ENCODE measurements around the gene C17orf78.
"Not testable (repeated sequence)": the region's sequence is repeated elsewhere in the genome, so short reads cannot be mapped to it uniquely, and the experiment has no call there.

C17orf78 gene

DNA sequence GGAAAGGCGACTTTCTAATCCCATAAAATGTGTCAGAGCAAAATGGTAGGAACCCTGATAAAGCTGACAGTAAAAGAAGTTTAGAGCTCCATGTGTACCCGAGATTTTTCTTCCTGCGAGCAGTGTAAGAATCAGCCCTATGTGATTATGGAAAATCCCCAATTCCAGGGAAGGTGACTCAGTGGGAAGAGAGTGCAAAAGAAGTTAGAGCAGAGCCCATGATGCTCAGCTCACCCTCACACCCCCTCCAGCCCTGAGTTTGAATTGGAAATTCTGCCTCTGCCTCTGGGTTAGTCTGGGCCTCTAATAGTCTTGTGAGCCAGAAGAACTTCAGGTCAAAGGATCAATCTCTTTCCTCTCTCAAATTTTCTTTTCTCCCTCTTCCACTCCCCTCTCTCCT, 12.5 kb downstream of the C17orf78 start:
- no peak for DNase-seq

DNA sequence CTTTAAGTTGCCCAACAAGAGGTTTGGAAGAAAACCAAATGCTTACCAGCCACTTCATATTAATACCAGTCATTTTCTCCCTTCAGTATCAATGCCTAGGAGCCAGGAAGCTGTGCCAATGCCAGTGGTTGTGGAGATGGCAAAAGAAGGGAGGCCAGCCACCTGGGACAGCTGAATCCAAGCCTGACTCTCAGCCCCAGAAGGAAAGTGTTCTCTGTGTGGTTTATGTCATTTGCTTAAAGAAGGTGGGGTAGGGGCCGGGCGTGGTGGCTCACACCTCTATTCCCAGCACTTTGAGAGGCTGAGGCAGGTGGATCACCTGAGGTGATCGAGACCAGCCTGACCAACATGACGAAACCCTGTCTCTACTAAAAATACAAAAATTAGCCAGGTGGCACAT, 13.4 kb downstream of the C17orf78 start:
- DNase-seq: no peak

DNA sequence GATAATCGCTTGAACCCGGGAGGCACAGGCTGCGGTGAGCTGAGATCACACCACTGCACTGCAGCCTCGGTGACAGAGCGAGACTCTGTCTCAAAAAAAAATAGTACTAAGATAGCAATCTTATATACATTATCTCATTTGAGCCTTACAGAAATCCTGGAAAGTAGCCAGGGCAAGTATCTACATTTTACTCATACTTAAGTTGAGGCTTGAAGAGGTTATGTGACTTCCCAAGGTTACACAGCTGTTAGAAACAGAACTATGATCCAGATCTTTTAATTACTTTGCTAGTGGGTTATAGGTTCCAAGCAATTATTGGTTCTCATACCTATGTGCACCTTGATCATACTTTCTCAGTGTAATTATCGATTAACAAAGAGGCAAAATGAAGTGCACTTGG, 15.4 kb downstream of the C17orf78 start:
- peak; percentile 41 for DNase-seq

DNA sequence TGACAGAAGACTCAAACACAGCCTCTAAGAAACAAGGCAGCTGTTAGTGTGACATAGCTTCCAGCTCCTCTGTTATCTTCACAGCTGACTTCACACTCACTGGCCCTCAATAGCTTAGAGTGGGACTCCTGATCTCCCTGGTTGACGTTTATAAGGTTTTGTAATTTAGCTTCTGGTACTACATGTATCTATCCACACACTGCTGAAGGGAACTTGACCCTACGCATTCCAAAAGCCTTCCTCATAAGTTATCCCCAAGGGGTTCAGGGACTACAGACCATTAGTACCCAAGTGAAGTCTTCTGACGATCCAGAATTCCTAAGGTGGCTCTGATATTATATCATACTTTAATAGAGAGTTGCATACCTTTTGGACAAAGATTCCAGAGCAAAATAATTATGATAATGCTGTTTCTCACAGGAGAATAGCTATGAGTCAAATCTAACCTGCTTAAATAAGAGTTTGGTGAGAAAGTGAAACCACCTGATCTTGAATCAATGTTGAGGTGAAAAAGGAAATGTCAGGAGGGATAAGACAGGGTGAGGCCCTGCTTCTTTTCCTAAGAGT, 16.3 kb downstream of the C17orf78 start:
- no peak for DNase-seq

DNA sequence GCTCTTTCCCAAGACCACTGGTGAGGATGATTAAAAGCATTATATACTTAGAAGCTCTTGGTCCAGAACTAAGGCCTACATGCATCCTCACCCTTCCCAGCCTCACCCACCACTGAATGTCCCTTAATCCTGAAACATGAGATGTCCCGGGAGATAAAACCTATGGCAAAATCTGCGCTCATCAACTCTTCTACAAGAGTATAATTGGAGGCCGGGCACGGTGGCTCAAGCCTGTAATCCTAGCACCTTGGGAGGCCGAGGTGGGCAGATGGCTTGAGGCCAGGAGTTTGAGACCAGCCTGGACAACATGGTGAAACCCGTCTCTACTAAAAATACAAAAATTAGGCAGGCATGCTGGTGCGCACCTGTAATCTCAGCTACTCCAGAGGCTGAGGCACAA, 17.6 kb downstream of the C17orf78 start:
- DNase-seq: no peak

DNA sequence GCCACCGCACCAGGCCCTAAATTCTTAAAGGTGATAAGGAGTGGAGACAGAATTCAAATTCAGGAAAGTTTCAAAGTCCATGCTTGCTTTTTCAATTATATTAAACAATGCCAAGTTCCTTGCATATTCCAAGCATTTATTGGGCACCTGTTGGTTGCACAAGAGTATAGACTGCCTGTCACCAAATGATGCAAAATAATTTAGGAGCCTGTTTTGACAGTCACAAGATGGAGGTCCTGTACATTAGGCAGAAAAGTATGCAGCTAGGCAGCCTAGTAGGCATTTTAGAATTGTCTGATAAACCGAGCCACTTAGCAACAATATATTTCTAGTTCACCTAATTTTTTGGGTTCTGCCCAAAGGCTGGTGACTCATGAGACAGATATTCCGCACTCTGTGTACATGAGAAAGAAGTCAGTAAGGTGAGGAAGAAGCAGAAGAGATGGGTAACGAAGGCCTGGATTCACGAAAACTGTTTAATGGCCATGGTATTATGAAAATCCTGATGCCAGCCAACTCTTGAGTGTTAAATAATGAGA, 23.5 kb downstream of the C17orf78 start:
- no peak for DNase-seq

DNA sequence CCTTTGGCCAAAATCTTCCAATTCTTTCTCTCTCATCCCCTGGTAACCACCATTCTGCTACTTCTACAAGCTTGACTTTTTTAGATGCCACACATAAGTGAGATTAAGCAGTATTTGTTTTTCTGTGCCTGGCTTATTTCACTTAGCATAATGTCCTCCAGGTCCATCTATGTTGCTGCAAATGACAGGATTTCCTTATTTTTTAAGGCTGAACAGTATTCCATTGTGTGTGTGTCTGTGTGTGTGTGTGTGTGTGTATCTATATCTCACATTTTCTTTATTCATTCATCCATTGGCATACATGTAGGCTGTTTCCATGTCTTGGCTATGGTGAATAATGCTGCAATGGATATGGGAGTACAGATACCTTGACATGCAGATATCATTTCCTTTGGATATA, 24.7 kb downstream of the C17orf78 start:
- no peak for DNase-seq

DNA sequence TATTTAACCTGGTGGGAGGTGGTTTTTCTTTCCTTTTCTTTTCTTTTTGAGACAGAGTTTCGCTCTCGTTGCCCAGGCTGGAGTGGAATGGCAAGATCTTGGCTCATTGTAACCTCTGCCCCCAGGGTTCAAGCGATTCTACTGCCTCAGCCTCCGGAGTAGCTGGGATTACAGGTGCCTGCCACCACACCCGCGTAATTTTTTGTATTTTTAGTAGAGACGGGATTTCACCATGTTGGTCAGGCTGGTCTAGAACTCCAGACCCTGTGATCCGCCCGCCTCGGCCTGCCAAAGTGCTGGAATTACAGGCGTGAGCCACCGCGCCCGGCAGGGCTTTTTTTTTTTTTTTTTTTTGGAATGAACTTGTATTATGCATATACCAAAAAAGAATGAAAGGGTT, 29.7 kb downstream of the C17orf78 start:
- not testable (repeated sequence) for DNase-seq

DNA sequence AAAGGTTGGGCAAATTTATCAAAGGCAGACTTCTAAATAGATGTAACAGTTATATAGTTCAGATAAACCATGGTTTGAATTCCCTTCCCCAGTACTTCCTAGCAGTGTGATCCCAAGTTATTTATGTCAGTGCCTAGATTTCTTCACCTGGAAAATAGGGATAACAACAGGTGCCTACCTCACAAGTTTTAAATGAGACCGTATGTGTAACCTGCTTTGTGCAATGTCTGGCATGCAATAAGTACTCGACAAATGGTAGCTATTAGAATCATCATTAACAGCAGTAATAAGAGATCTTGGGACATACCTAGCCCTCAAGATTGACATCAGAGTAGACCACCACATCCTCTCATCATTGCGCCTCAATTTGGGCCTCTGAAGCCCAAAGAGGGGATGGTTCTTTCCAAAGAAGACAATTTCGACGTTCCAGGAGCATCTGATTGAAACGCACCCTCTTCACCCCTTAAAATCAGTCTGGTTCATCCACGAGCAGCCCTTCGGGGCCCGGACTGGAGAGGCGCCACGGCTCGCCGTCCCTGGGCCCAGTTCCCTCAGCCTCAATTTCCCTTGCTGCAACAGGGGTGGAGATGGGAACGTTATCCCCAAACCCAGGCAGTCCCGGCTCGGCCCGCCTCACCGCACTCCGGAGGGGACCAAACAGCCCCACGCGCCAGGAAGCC, 30.3 kb downstream of the C17orf78 start:
- peak; percentile 32 for DNase-seq

DNA sequence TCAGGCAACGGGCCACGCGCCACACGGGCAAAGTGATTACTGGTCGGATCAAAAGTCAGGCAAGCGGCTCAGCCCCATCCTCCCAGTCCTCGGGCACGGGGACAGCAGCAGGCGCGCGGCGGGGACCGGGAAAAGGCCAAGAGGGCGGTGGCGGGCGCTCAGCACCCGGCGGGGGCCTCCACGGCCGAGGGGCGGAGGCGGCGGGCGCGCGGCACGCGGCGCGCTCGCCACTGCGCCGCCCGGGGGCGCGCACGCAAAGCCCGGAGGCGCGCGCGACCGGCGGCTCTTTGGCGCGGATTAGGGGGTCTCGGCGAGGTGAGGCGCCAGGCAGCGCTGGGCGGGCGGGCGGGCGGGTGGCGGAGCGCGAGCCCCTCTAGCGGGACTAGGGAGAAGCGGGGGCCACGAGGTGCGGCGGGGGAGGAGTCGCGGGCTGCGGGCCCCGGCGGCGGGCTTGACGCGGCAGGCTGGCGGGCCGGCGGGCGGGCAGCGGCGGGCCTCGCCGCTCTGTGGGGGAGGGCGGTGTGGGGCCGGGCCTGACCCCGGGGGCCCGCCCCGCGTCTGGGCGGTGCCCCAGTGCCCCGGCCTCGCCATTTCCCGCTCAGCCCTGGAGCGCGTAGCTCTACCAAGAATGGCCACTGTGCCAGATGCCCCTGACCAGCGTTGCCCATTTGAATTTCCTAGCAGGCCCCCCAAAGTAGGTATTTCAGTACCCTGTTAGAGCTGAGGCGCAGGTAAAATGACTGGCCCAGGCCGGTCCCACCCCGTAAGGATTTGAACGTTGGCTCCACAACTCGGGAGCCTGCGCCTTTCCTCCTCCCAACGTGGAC, 31.1 kb downstream of the C17orf78 start, which contains the start of the genes ACACA and TADA2A:
ACACA (minus strand) TSS at position 202 of the 827 bp plus-strand sequence. CDS start 537 bp downstream, outside the sequence.
TADA2A (plus strand) TSS at position 252 of the 827 bp plus-strand sequence. CDS start 4,480 bp downstream, outside the sequence.
- peak; percentile 92 for DNase-seq

DNA sequence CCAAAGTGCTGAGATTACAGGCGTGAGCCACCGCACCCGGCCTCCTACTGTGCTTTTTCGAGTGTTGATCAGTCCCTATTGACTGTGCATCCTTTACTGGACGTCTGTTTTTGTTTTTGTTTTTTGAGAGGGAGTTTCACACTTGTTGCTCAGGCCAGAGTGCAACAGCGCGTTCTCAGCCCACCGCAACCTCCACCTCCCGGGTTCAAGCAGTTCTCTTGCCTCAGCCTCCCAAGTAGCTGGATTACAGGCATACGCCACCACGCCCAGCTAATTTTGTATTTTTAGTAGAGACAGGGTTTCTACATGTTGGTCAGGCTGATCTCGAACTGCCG, 32.3 kb downstream of the C17orf78 start:
- not testable (repeated sequence) for DNase-seq

DNA sequence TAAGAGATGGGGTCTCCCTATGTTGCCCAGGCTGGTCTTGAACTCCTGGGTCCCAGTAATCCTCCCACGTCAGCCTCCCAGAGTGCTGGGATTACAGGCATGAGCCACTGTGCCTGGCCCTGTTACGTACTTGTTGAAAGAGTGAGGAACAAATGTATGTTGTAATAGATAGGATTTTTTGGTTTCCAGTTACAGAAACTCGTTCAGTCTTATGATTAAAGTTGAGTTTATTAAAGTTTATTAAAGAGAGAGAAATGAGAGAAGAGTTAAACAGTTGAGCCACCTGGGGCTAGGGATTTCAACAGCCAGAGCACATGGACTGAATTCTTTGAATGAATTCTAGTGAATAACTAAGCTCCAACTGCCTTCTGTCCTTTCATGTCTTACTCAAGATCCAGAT, 34.6 kb downstream of the C17orf78 start:
- no peak for DNase-seq

DNA sequence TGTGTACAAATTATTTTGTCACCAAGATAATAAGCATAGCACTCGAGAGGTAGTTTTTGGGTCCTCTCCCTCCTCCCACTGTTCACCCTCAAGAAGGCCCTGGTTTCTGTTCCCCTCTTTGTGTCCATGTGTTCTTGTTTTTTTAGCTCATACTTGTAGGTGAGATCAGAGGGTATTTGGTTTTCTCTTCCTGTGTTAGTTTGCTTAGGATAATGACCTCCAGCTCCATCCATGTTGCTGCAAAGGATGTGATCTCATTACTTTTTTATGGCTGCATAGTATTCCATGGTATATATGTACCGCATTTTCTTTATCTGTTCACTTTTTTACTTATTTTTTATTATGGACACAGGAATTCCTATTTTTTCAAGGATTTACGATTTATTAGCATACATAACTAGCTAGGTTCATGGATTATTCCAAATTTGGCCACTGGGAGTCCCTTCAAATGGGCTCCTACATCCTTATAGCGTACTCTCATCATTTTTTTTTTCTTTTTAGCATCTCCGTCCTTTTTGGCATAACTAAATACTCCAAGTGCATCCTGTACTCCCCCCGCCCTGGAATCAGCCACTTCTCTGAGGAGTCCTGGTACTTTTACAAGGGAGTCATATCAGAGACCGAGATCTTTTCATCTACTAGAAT, 38.2 kb downstream of the C17orf78 start:
- DNase-seq: peak; percentile 51

DNA sequence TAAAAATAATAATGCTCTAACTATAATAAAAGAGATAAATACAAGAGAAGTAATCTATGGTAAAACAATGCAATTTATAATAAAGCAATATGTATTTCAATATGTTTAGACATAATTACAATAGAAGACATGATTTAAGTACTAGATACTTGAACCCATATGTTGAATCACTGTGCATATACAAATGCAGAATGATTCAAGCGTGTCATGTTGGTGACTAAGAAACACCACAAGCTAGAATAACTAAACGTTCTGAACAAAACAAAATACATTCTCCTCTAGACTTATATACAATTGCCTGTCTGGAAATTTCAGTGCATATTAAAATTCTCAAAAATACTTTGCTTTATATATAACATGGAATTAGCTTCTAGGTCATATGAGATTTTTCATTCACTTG, 42.1 kb downstream of the C17orf78 start:
- no peak for DNase-seq

DNA sequence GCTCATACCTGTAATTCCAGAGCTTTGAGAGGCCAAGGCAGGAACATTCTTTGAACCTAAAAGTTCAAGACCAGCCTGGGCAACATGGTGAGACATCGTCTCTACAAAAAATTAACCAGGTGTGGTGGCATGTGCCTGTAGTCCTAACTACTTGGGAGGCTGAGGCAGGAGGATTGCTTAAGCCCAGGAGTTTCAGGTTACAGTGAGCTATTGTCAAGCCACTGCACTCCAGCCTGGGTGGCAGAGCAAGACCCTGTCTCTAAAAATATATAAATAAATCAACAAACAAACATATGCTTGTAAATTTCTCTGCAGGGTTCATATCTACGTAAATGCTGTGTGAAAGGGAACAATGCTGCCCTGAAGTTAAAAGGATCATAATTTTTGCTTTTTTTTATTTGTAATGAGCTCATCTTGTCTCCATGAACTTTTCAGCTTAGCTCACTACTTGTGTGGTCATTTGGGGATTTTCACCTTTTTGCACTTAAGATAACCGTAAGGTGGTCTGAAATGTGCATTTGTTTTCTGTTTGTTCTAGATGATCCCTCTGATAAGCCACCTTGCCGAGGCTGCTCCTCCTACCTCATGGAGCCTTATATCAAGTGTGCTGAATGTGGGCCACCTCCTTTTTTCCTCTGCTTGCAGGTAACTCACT, 47.3 kb downstream of the C17orf78 start:
- DNase-seq: no peak

DNA sequence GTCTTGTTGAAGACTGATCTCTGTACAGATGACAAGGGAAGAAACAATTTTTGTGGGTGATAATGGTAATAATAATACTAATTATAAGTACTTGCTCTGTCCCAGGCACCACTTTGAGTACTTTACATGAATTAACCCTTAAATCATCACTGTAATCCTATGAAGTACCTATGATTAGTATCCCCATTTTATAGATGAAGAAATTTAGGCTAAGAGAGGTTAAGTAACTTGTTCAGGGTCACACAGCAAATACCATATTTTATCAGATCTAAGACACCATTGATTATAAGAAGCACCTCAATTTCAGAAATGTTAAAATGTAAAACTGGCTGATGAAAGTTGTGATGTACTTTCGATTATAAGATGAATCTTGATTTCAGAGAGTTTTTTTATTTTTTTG, 49.5 kb downstream of the C17orf78 start:
- no peak for DNase-seq

DNA sequence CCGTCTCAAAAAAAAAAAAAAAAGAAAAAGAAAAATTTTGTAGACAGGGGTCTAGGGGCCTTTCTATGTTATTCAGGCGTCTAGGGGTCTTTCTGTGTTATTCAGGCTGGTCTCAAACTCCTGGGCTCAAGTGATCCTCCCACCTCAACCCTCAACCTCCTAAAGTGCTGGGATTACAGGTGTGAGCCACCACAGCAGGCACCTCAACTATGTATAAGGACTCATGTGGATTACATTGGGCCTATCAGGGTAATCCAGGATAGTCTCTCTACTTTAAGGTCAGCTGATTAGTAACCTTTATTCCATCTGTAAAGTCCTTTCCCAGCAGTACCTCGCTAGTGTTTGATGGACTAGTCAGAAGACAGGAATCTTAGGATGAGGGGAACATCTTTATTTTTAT, 53.3 kb downstream of the C17orf78 start:
- DNase-seq: no peak

DNA sequence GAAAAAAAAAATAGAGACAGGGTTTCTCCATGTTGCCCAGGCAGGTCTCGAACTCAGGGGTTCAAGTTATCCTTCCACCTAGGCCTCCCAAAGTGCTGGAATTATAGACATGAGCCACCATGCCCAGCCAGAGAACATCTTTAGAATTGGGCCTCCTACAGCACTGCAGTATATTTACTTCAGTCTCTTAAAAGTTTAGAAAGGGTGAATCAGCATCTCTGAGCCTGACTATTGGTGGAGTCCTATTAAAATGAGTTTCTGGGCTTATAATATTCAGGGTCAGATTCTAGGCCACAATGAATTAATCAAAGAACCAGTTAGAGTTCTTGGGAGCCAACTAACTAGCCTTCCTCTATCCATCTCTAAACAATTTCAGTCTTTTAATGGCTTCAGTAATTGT, 53.7 kb downstream of the C17orf78 start:
- no peak for DNase-seq

DNA sequence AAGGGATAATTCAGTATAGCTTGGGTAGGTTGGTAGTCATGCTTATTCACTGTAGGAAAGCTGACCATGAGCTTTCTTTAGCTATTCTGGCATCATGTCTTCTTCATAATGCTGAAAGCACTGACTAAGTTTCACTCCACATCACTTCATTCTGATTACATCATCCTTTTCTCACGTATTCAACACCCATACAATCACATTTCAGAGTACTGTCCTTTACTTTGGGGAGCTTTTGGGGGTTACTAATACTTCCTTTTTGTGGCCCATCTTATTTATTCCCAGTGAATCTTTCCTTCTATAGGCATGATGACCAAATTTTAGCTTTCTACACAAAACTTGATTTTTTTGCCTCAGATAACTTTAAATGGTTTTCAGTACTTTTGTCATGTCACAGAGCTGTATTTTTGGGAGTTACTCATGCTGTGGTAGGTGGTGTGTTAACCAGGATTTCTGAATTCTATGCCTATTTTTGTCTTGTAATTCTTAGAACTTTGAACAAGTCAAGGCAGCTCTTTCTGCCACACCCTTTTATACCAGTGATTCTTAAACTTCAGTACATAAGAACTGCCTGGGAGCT, 54.4 kb downstream of the C17orf78 start:
- DNase-seq: no peak

DNA sequence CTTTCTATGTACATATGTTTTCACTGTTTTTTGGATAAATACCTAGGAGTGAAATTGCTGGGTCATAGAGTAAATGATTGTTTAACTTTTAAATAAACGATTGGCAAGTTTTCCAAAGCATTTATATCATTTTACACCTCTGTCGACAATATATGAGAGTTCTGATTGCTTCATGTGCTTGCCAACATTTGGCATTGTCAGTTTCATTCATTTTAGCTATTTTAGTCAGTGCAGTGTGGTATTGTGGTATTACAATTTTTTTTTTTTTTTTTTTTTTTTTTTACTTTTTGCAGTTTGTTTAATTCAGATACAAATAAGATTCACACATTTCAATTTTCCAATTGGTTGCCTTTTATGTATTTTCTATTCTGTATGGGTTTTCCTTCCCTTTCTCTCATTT, 56.9 kb downstream of the C17orf78 start:
- DNase-seq: no peak

DNA sequence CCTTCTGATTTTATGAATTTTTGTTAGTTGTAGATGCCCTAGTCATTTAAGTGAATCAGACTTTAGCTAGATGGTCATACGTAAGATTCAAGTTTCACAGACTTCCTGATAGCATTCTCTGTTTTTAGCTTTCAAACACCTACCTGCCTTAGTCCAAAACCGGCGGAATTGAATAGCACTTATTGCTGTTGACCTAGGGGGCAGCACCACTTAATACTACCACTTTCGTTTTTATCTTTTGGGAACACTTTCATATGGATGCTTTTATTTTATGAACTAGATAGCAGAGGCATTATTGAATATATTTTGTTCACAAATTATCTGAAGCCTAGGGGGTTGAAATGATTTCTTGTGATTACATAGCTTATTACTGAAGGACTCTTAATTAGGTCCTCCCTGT, 62.4 kb downstream of the C17orf78 start:
- peak; percentile 42 for DNase-seq

DNA sequence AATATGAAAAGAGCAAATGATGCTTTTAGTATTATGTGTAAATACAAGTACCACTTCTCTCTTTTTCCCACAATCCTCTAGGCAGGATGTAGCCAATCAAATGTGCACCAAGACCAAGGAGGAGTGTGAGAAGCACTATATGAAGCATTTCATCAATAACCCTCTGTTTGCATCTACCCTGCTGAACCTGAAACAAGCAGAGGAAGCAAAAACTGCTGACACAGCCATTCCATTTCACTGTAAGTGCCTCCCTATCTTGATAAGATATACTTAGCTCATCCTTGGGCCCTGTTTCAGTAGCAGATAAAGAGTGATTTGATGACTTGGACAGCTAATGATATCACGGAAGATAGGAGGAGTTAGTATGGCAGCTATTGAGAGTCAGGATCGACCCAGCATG, 64.6 kb downstream of the C17orf78 start:
- DNase-seq: no peak
